Pancreas (tissue), 10 donors: Measurements from ENCODE around the gene METTL16. TPM values are rescaled to one million over a fixed set of nuclear protein-coding genes. Genes with fewer than 3 reads are reported as not detected.

Experiments used
- ATAC-seq, 4 donors: fragments of 200-7000 bp; cut with Tn5 transposase; one replicate each; pipeline versions ENCODE4 v1.8.0 to v1.9.1; 2020; ENCODE audit warnings: mild to moderate bottlenecking in 4 of 4, moderate library complexity in 4 of 4
- DNase-seq, 6 donors: peaks; one replicate each; pipeline ENCODE4 v3.0.0-alpha.2; 2020
- FAIRE-seq: peaks from 2 replicates; lab custom pipeline; 2012; peaks lifted over from hg19 to GRCh38; lab: Jason Lieb, UNC
- H3K27ac ChIP-seq, 4 donors: fragments of 200-600 bp; sonication (generic); 1 replicate in 3 of 4; 2 replicates in 1 of 4; pipeline versions ENCODE4 v1.5.0 to v1.8.0; 2020
- H3K27me3 ChIP-seq, 4 donors: fragments of 200-600 bp; one replicate each; pipeline ENCODE4 v1.8.0; 2021
- H3K36me3 ChIP-seq, 3 donors: fragments of 200-600 bp; sonication (generic) in 1 of 3; one replicate each; pipeline versions ENCODE4 v1.5.0 to v1.8.0; 2020 to 2021
- H3K4me1 ChIP-seq, 3 donors: fragments of 200-600 bp; one replicate each; pipeline ENCODE4 v1.8.0; 2021
- H3K4me3 ChIP-seq, 4 donors: fragments of 200-600 bp; sonication (generic) in 2 of 4; one replicate each; pipeline versions ENCODE4 v1.5.0 to v1.8.0; 2020 to 2021
- H3K9me3 ChIP-seq, 4 donors: fragments of 200-600 bp; one replicate each; pipeline ENCODE4 v1.8.0; 2021
- WGBS, 2 donors: extraction: QIAGEN DNeasy Blood & Tissue Kit; methylation state at CpG; one replicate each; pipeline ENCODE4 v1.1.7; 2013; 5-methylcytosine and 5-hydroxymethylcytosine counted together
- intact Hi-C, 3 donors: fragments of 100-400 bp; cut with DNase I; formaldehyde crosslinking; loops; one replicate each; pipeline versions ENCODE4 v1.11.1 to v1.14.2; 2022
- polyA plus RNA-seq, 2 donors: library from polyadenylated mRNA; stranded (reverse); fragments of 200-250 nt; gene quantifications; one replicate each; pipeline ENCODE4 v1.2.3, GENCODE V29; 2013
- total RNA-seq, 6 donors: library from RNA; stranded (reverse); fragmentation: NEBNext Ultra II Directional in 4 of 6; extraction: Animal tissue kit (Norgen Biotek cat#: 25700) in 4 of 6; gene quantifications; one replicate each; pipeline versions ENCODE4 v1.2.1 to v1.2.4, GENCODE V29; 2021 to 2023
- TF ChIP-seq, protein P1 (sequence below), 4 donors: fragments of 200-600 bp; sonication (generic) in 3 of 4; IDR thresholded peaks; one replicate each; pipeline versions ENCODE4 v1.5.0 to v1.8.0; 2021; ENCODE audit warnings: antibody characterized with exemption in 4 of 4
- donor health status: healthy with polysubstance abuse.
- donor health status: DM: no; HTN: no; CAD: no; lungs with moderate emphysema.
- donor health status: DM: no; HTN: no; CAD: no.
- donor health status: control.
- donor health status: control.
- donor health status: Bipolar disorder and iron deficiency.
- donor health status: DM: yes; HTN: yes; CAD: no.
- donor health status: DM: no; HTN: no; CAD: no.
- donor health status: DM: no; HTN: no; CAD: no.
- donor health status: DM: yes; HTN: yes; CAD: no.

Gene METTL16
- total and polyA plus RNA-seq, 8 donors: 9.2 to 19.6 (median 14.4) TPM

DNA sequence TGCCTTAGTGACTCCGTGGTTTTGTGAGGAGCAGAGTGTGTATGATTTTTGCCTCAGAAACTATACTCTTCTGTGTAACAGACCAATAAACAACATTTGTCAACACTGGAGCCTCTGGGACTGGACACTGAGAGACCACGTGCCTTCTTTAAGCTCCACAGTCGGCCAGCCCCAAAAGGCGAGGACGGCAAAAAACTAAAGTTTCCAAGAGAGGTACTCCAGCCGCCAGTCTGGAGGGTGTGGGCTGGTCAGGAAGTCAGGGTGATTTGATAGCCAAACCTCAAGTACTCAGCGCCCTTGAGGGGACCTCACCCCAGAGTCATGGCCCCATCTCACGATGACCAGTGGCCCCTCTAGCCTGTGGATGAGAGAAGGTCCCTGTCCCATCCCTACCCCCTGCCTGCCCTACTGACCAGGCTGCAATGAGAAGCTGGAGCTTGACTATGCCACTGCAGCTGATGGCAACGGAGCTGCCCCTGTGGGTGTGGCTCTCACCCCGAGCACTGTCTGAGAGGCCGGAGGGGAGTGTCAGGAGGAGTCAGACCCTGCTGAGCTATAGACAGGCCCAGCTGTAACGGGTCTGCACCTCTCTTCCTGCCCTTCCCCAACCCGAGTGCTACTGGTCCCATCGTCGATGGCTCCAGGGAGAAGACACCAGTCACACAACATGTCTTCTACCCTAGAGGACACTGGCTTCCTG, 130.6 kb downstream of the METTL16 start:
- FAIRE-seq: no peak
- intact Hi-C loops: loop anchor here in 1 of 3 donors (5.0 kb wide), 1 partner anchor 36 kb away; no protein-coding TSS in a partner anchor
- WGBS, 2 donors: 87 to 88% methylated on average over 15 of the region's 15 CpGs
- H3K4me3 ChIP-seq: no peak overlapping the region
- peaks cover 0 to 14% (median 0%) of the 10 kb centered on the region in 3 donors for H3K36me3 ChIP-seq
- no peak overlapping the region for H3K27ac ChIP-seq
- H3K4me1 ChIP-seq: no peaks in the 10 kb centered on the region
- H3K9me3 ChIP-seq: no peaks in the 10 kb centered on the region
- TF ChIP-seq, protein P1, sequence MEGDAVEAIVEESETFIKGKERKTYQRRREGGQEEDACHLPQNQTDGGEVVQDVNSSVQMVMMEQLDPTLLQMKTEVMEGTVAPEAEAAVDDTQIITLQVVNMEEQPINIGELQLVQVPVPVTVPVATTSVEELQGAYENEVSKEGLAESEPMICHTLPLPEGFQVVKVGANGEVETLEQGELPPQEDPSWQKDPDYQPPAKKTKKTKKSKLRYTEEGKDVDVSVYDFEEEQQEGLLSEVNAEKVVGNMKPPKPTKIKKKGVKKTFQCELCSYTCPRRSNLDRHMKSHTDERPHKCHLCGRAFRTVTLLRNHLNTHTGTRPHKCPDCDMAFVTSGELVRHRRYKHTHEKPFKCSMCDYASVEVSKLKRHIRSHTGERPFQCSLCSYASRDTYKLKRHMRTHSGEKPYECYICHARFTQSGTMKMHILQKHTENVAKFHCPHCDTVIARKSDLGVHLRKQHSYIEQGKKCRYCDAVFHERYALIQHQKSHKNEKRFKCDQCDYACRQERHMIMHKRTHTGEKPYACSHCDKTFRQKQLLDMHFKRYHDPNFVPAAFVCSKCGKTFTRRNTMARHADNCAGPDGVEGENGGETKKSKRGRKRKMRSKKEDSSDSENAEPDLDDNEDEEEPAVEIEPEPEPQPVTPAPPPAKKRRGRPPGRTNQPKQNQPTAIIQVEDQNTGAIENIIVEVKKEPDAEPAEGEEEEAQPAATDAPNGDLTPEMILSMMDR (IDR thresholded peaks at IDR 0.05): no peak
- H3K27me3 ChIP-seq: no peaks in the 10 kb centered on the region
- no peak for DNase-seq
- ATAC-seq: no peak

DNA sequence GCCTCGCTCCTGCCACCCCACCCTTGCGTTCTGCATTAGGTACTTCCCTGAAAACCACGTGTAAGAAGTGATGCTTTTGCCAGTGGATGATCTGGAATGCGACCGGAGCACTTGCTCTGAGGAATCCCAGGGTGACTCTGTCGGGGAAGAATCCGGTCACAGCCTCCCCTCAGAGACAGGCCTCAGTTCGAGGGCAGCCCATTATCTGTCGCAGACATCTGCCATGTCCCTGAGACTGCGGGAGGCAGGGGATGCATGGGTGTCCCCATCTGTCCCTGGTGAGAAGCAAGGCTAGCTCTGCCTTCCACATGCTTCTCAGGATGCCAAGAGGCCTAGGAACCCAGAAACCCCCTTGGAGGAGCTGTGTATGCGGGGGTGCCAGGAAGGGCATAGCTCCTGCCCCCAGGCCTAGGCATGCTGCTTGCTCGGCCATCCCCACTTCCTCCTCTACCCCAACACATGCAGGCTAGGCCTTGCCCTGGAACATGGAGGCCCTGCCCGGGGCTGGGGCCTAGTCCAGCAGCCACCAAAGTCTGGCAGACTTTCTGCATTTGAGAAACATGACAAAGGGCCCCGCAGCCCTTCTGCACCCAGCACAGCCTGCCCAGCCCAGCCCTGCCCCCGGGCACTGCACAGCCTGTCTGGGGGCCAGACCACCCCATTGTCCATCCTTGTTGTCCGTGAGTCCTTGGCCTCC, 131.3 kb downstream of the METTL16 start:
- no peak overlapping the region for H3K4me3 ChIP-seq
- H3K4me1 ChIP-seq: no peaks in the 10 kb centered on the region
- 80 to 88% methylated on average over 16 of the region's 16 CpGs for WGBS, 2 donors
- DNase-seq (no peak), ATAC-seq (no peak), FAIRE-seq (no peak)
- peaks cover 0 to 14% (median 0%) of the 10 kb centered on the region in 3 donors for H3K36me3 ChIP-seq
- H3K27ac ChIP-seq: no peak overlapping the region
- TF ChIP-seq, protein P1 (IDR thresholded peaks at IDR 0.05): no peak
- intact Hi-C loops: loop anchor here in 1 of 3 donors (5.0 kb wide), 1 partner anchor 37 kb away; no protein-coding TSS in a partner anchor
- H3K27me3 ChIP-seq: no peaks in the 10 kb centered on the region
- H3K9me3 ChIP-seq: no peaks in the 10 kb centered on the region

DNA sequence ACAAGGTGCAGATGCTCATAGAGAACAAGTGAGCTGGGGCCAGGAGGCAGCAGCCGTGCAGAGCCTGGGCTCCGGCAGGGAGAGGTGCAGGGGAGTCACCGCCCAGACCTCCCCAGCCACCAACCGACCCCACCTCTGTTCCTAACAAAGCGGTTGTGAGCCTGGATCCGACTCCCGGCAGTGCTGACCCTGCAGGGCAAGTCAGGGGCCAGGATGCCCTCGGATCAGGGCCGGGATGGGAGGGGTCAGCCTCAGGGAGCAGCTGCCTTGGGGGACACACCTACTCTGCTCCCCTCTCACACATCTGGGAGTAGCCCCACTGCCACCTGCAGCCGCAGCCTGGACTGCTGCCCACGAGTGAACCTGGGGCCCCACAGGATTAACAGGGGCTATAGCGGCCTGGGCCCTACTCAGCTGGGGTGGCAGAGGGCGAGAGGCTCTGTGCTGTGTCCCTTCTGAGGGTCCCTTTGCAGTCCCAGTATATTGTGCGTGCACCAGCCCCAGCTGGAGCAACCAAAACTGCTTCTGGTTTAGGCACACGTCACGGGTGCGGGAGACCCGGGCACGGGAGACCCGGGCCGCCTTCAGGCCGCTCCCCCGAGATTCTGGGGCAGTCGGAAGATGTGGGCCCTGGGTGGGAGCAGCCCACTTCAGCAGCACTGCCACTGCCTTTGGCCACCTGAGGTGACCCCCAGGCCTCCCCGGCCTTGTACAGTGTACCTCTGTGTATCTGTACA, 132.0 kb downstream of the METTL16 start:
- WGBS, 2 donors: 88 to 89% methylated on average over 25 of the region's 25 CpGs
- intact Hi-C loops: loop anchor here in 2 of 3 donors (5.0 to 10.0 kb wide), 2 partner anchors 38 to 45 kb away; no protein-coding TSS in a partner anchor
- FAIRE-seq (no peak), ATAC-seq (no peak), DNase-seq (peak in 1 of 6 donors; percentile 78)
- H3K27me3 ChIP-seq: no peaks in the 10 kb centered on the region
- H3K4me1 ChIP-seq: no peaks in the 10 kb centered on the region
- TF ChIP-seq, protein P1 (IDR thresholded peaks at IDR 0.05): no peak
- no peak overlapping the region for H3K4me3 ChIP-seq
- no peak overlapping the region for H3K27ac ChIP-seq
- no peaks in the 10 kb centered on the region for H3K9me3 ChIP-seq
- H3K36me3 ChIP-seq: peaks cover 0 to 14% (median 0%) of the 10 kb centered on the region in 3 donors

GRCh38 chr17:2378905-2379304, 132.8 kb downstream of the METTL16 start:
- DNase-seq: no peak
- 90 to 92% methylated on average over 11 of the region's 11 CpGs for WGBS, 2 donors
- H3K27ac ChIP-seq: no peak overlapping the region
- H3K4me1 ChIP-seq: no peaks in the 10 kb centered on the region
- H3K4me3 ChIP-seq: no peak overlapping the region
- TF ChIP-seq, protein P1 (IDR thresholded peaks at IDR 0.05): no peak
- intact Hi-C loops: loop anchor here in 1 of 3 donors (10.0 kb wide), 1 partner anchor 46 kb away; no protein-coding TSS in a partner anchor
- ATAC-seq: no peak
- no peaks in the 10 kb centered on the region for H3K27me3 ChIP-seq
- no peaks in the 10 kb centered on the region for H3K9me3 ChIP-seq
- FAIRE-seq: no peak
- peaks cover 0 to 14% (median 0%) of the 10 kb centered on the region in 3 donors for H3K36me3 ChIP-seq
